ENCODE measurements around the gene HLX.

Gene HLX, protein sequence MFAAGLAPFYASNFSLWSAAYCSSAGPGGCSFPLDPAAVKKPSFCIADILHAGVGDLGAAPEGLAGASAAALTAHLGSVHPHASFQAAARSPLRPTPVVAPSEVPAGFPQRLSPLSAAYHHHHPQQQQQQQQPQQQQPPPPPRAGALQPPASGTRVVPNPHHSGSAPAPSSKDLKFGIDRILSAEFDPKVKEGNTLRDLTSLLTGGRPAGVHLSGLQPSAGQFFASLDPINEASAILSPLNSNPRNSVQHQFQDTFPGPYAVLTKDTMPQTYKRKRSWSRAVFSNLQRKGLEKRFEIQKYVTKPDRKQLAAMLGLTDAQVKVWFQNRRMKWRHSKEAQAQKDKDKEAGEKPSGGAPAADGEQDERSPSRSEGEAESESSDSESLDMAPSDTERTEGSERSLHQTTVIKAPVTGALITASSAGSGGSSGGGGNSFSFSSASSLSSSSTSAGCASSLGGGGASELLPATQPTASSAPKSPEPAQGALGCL

GRCh38 chr1:220879076-220879508 is at the start of gene HLX:
Gene HLX (plus strand): TSS chr1:220879443. CDS start chr1:220879858, 415 bp downstream.
- DNase-seq, result peak in 1 of 2 experiments; percentile 17

DNA sequence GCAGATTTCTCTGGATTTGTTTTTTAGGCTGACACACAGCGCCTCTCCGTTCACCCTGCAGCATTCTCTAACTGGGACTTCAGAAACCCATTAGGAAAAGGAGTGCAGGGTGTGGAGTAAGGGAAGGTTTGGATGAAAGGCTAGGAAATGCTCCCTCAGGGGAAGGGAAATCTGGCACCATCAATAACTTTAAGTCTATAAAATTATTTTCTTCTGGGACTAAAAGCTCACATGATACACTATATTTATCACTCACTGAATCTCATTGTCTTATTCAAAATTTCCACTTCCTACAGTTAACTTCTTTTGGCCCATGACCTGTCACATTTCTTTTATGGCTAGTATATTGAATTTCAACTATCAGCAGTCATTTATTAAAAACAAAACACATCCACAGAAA is 45.8 kb upstream of the HLX start:
- no peak for DNase-seq

GRCh38 chr1:220834155-220834870 is 44.9 kb upstream of the HLX start:
- DNase-seq, result no peak

- DNase-seq, result no peak
Observed at GRCh38 chr1:220838578-220838977, 40.7 kb upstream of the HLX start.

GRCh38 chr1:220839474-220839873 is 39.8 kb upstream of the HLX start:
- no peak for DNase-seq

GRCh38 chr1:220841293-220841692 is 38.0 kb upstream of the HLX start:
- DNase-seq, result no peak

- no peak for DNase-seq
Observed at GRCh38 chr1:220843481-220844011, 35.7 kb upstream of the HLX start.

GRCh38 chr1:220852408-220852807 is 26.8 kb upstream of the HLX start:
- DNase-seq, result no peak

DNA sequence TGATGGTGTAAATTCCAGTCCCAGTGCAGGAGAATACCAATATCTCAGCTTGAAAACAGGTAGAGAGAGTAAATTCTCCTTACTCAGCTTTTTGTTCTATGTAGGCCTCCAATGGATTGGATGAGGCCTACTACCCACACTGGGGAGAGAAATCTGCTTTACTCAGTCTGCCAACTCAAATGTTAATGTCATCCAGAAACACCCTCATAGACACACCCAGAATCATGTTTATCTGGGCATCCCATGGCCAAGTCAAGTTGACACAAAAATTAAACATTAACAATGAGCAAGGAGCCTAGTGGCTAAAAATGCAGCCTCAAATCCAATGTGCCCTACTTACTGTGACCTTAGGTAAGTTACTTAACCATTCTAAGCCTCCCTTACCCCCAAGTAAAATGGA is 6.9 kb upstream of the HLX start:
- no peak for DNase-seq

GRCh38 chr1:220873087-220873486 is 6.2 kb upstream of the HLX start:
- no peak for DNase-seq

- no peak for DNase-seq
Observed at GRCh38 chr1:220873868-220874655, 5.2 kb upstream of the HLX start.

DNA sequence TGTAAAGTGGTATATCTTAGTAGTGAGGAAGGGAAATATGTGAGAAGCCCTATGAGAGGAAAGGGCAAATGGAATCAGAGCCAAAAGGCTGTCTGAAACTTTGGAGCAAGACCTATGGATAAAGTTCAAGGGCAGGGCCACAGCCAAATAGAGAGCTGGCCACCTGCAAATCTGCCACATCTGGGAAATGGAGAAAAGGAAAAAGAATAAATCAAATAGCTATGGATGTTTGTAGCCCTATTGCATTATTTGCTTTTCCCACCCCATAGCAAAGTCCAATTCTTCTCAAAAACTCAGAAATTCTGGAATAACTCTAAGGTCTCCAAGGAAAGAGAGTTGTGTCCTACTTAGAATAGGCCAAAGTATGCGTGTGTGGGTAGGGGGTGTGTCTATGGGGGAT is 4.0 kb upstream of the HLX start:
- DNase-seq, result no peak

- DNase-seq, result no peak
Observed at GRCh38 chr1:220876511-220877376, 2.5 kb upstream of the HLX start.

DNA sequence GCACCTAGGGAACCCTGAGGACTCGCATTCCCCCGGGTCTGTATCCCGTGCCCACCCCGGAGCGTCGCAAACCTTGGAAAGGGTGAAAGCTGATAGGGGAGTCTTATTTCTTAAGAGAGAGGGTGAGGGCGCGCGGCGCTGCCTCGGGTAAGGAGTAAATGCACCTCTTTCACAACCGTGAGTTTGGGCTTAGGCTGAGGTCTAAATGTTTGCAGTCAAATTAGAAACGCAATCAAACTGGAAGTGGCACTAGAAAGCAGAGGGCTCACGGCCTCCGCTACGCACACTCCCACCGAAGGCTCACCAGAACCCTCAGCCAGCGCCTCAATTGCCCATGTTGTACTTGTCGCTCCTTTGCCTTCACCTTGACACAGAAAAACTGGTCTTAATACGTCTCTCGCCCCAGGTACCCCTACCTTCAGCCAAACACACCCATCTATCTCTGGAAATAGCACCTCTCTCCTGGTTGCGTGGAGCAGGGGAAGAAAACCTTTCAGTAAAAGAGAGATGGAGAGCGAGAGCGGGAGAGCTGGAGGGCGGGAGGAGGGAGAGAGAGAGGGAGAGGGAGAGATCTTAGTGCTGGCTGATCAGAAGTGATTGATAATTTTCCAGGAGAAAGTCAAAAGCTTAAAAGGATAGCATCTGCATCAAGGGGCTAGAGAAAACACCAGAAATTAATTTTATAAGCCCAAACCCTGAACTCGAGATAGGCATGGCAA is 1.7 kb upstream of the HLX start:
- DNase-seq, result no peak

GRCh38 chr1:220878191-220879075 is 810 bp upstream of the HLX start:
- DNase-seq, result no peak

DNA sequence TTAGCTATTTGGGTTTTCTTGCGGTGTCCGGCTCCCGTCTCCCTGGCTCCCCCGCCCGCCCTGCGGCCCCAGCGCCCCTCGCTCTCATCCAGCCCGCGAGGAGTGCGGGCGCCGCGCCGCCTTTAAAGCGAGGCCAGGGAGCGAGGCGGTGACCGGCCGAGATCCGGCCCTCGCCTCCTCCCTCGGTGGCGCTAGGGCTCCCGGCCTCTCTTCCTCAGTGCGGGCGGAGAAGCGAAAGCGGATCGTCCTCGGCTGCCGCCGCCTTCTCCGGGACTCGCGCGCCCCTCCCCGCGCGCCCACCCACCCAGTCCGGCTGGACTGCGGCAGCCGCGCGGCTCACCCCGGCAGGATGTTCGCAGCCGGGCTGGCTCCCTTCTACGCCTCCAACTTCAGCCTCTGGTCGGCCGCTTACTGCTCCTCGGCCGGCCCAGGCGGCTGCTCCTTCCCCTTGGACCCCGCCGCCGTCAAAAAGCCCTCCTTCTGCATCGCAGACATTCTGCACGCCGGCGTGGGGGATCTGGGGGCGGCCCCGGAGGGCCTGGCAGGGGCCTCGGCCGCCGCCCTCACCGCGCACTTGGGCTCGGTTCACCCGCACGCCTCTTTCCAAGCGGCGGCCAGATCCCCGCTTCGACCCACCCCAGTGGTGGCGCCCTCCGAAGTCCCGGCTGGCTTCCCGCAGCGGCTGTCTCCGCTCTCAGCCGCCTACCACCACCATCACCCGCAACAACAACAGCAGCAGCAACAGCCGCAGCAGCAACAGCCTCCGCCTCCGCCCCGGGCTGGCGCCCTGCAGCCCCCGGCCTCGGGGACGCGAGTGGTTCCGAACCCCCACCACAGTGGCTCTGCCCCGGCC is 492 bp downstream of the HLX start:
- no peak for DNase-seq

DNA sequence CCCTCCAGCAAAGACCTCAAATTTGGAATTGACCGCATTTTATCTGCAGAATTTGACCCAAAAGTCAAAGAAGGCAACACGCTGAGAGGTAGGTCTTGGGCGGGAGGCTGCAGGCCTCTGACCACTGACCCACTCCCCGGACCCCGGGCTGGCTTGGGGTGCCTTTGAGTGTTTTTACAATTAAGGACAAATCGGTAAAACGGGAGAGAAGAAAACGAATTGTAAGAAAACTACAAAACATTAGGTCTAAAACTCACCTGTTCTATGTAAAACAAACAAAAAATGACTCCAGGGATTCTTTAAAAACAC is 1.1 kb downstream of the HLX start:
- DNase-seq, result no peak

DNA sequence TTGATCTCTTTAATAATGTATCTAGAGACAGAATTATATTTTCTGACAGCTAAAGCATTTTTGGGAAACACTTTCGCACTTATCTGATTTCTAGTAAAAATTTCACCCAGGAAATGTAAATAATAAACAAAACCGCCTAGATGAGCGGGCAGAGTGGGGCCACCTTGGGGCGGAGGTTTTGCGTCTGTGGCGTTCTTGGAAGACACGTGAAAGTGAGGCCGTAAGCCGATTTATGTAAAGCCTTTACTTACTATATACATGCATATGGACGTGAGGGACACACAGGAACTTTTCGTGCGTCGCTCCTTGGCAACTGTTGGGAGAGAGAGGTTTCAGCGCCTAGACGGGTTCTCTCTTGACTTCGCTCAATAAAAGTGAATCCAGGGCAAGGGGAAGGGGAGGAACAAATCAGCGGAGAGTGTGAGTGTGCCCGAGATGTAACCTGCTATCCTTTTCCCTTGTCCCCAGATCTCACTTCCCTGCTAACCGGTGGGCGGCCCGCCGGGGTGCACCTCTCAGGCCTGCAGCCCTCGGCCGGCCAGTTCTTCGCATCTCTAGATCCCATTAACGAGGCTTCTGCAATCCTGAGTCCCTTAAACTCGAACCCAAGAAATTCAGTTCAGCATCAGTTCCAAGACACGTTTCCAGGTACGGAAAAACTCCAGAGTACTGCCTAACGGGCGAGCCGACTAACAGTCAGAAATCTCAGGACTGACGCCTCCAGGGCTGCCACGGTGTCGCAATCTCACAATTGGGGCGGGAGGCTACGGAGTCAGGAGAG is 1.7 kb downstream of the HLX start:
- no peak for DNase-seq
